CD4-positive, alpha-beta T cell treated with Interferon alpha-2 for 1 hour (primary cell): Measurements from ENCODE around the gene SLC6A17.

Experiments used
- DNase-seq, 2 donors: peaks; one replicate each; pipeline ENCODE4 v3.0.0-alpha.2; 2020 to 2022

SLC6A17 gene

GRCh38 chr1:110150330-110151174 lies at the start of gene SLC6A17:
Gene SLC6A17 (plus strand): TSS chr1:110150494. CDS start chr1:110166930, 16,436 bp downstream.
- no peak for DNase-seq

GRCh38 chr1:110102081-110102480 lies 48.2 kb upstream of the SLC6A17 start:
- peak in 1 of 2 donors; percentile 8 for DNase-seq

DNA sequence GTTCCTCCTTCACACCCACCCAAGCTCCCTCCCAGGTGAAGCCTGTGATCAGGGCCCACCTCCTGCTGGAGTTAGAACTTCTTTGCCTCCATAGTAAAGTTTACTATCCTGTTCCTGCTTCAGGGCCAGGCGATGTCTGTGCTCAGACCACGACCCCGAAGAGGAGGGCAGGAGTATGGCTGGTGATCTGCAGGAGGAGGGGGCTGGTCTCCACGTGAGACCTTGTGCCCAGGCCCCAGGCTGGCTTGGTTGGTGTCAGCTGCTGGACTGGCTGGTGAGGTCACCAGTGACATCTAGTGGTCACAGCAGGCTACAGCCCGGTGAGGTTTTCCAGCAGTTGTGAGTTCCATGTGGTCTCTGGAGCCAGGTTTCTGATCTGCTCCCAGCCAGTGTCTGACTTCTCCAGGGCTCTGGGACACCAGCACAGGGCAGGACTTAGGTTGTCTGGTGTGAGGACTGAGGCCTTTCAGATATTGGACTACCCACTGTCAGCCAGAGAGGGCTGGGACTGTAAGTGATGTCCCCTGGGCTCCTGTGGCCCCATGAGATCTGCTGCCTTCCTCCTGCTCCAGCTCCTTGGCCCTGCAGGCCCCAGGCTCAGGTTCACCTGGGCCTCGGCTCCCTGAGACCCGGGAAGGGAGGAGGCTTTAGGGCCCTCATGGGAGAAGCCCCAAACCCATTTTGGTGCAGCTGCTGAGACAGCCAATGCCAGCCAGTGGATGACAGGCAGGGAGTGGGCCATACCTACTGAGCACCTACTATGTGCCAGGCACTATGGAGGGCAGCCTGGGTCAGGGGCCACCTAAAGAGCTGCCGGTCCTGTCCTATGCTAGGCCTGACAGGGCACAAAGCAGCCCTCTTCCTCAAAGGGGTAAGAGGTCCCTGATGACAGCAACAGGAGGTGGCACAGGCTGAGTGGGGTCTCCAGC lies 44.0 kb upstream of the SLC6A17 start:
- DNase-seq, result peak; percentile 56 to 62

DNA sequence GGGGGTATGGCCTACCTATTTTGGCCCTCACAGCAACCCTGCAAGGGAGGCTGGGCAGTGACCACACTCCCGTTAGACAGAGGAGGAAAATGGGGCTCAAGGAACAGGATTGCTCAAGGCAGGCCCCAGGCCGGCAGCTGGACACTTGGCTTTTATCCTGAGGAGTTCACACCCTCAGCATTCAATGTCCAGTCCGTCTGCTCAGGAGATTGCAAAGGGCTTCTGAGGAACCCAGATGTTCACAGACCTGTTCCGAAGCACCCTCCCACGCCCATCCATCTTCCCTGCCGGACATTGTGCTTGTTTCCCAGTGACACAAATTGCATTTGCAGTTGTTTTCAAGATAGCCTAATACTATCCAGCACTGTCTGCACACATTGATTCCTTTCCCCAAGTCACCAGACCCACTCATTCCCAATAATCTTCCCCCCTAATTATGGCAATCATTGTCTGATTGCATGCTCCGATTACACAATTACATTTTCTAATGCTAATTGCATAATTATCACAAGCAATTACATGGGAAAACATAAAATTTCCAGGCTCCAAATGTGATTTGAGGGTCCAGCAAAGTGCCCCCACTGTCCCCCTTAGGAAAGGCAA lies 42.3 kb upstream of the SLC6A17 start:
- no peak for DNase-seq

DNA sequence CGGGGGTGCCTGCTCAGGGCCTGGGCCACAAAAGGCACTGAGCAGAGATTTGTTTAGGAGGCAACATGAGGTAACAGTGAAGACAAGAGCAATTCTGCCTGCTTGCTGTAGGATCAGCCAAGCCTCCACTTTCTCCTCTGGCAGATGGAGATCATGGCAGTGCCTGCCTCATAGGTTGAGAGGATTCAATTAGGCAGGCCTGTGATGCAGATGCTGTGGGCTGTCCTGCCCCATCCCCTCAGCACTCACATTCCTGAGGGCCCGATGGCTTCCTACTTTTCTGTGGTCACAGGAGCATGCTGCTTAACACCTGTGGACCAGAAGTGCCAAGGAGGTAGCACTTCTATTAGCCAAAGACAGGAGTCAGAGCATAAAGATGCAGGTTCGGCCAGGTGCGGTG lies 39.2 kb upstream of the SLC6A17 start:
- DNase-seq, result no peak

DNA sequence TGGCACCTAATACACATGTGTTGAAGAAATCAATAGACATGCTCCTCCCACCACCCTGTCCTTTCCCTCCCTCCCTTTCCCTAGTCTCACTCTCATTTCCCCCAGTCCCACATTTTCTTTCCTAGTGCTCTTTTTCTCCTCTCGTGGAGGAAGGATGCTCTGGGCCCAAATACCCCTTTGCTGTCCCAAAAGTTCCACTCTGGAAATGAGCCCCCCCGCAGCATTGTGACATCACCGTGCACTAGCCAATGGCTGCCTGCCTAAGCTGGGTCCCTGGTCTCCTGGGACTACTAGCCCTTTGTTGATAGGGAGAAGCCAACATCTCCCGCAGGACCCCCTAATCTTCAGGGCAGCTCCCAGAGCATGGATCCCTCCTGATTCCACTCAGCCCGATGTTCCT lies 38.2 kb upstream of the SLC6A17 start, which contains the start of gene UBL4B:
TSS of gene UBL4B (plus strand) at position 301 of the 400 bp plus-strand sequence. CDS start at position 393, 92 bp downstream.
- no peak for DNase-seq

GRCh38 chr1:110112656-110113055 lies 37.6 kb upstream of the SLC6A17 start:
- DNase-seq, result no peak

DNA sequence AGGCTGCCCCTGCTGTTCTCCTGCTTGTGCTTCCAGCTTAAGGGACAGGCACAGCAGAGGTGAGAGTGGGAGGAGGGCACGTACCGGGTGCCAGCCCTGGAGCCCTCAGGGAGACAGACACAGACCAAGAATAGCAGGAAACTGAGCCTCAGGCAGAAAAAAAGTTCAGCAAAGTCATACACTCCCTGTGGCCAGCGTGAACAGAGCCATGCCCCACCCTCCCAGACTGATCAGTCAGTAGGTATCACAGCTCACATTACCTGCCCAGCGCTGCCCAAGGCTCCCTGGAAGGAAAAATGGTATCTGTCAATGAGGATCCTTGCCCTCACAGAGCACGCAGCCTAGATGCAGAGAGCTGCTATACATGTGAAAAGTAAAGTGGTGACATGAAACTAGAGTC lies 36.7 kb upstream of the SLC6A17 start:
- DNase-seq, result no peak

- DNase-seq, result no peak
Observed at GRCh38 chr1:110114173-110114572, 36.1 kb upstream of the SLC6A17 start.

DNA sequence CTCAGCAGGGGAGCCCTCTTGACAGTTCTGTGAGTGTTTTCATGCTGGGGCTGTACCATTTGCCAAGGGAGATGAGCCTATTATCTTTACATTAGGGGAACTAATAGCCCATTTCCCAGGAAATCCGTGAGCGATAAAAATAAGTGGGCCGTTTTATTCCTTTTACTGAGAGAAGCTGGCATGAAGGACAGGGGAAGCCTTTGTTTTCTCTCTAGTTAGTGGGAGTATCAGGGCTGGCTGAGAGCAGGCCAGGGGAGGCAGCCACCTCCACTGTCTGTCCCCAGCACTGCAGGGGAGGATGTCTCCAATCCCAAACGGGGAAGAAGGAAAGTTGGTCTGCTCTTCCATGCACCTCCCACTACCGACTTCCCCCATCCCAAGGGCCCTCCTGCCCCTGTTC lies 35.5 kb upstream of the SLC6A17 start:
- DNase-seq, result no peak

- DNase-seq, result no peak
Observed at GRCh38 chr1:110118636-110119396, 31.5 kb upstream of the SLC6A17 start.

DNA sequence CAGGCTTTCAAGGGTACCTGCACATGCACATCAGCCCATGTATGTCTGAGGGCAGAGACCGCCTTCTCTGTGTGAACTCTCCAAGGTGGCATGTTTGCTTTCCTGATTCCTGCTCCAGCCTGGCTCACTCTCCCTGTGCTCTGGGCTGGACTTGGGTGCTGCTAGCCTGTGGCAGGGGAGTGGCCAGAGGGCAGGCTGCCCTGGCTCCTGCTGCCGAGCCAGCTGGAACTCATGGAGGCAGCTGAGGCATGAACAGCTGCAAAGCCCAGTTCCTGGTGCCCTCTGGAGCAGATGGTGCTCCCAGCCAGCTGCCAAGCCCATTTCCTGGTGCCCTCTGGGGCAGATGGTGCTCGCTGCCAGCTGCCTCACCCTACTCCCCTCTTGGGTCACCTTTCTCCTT lies 30.5 kb upstream of the SLC6A17 start:
- no peak for DNase-seq

- no peak for DNase-seq
Observed at GRCh38 chr1:110120960-110121561, 29.2 kb upstream of the SLC6A17 start.

DNA sequence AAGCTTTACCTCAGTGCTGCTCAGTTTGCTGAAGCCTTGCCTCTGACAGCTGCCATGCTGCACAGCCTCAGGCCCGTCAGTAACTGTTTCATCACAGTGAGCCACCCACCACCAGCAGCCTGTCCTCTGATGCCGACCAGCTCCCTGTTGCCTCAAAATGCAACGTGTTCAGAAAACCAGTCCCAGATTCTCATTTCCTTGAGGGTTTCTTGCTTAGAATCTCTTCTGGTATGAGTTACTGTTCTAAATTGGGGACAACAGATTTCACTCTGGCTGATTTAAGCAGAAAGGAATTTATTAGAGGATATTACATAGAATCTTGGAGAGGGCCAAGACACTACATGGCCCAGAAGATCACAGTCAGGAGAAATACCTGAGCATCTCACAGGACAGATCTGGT lies 27.1 kb upstream of the SLC6A17 start:
- DNase-seq, result no peak

GRCh38 chr1:110125810-110126209 lies 24.5 kb upstream of the SLC6A17 start:
- no peak for DNase-seq

GRCh38 chr1:110130113-110130591 lies 20.1 kb upstream of the SLC6A17 start:
- no peak for DNase-seq

DNA sequence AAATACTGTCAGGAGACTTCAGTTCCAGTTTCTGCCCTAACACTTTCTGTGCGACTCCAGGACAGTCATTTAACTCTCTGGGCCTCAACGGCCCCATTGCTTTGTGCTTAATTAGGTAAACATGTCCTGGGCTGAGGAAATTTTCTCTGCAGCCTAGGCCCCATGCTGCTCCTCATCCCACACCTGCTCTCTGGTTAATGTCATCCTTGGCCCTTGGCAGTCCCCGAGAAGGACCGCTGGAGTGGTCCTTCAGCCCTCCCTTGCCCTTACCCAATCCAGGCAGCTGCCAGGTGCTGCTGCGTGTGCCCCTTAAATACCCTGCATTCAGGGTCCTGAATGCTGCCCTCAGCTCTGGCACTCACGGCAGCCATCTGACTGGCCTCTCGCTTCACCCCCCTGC lies 19.3 kb upstream of the SLC6A17 start:
- no peak for DNase-seq

DNA sequence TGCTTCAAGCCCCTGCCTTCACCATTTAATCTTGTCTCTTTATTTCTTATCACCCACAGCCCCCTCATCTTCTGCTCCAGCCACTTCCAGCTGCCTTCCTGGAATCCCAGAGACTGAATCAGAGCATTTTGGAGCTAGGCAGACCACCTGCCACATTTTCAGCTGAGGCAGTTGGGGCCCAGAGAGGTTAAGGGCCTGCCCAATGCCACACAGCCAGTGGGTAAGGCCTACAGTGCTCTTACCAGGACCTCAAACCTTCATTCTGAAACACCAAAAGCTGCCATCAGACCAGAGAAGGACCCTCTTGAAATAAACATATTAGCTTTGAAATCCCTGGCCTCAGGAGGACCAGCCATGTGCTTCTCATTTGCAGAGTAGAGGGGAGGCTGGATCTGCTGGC lies 17.6 kb upstream of the SLC6A17 start:
- DNase-seq, result no peak

DNA sequence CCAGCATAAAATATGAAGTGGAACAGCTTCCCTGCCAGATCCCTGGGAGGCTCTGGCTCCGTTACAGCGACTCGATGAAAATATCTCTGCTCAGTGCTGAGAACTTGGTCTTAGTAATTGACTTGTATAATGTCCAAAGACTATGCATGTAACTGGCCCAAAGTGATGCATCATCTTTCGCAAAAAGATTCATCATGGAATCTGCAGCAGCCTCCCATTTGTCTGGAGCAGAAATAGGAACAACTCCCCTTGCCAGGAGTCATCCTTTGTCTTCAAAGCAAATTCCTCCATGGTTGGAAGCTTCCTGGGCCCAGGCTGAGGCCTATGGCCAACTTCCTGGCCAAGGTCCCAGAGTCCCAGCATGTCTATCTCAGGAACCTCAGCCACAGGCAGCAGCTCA lies 16.9 kb upstream of the SLC6A17 start:
- no peak for DNase-seq

DNA sequence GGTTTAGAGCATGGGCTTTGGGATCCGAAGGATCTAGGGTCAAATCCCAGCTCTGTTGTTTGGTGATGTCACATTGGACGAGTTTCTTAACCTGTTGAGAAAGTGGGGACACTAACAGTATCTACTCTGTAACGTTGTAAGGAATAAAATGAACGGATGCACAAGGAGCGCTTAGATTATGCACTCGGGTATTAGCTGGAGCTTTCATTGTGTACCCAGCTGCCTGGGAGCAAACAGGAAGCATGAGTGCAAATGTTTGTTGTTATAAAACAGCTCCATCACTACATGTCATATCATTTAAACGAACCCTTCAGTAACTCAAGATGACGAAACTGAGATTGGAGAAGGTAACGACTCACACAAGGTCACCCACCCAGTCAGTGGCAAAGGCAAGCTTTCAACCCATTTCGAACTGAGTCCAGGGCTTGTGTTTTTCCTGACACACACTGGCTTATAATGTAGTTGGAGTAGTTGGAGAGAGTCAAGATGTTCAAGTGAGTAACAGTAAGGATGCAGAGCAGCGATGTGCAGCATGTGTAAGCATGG lies 16.2 kb upstream of the SLC6A17 start:
- DNase-seq, result no peak

DNA sequence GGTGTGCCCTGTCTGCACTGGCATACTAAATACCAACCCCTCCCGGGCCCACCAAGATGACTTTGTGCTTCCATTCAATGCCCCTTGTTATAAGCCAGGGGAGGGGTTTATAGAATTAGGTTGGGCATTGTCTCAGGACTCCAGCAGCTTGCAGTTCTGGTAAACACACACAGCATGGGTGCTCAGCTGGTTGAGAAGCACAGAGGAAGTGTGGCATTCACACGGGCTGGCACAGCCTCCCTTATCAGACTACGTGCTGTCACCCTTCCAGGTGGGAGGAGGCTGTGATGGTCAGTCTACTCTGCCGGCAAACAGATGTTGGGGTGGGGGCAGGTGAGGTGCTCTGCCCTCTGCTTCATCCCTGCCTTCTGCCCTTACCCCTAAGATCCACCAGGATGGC lies 15.0 kb upstream of the SLC6A17 start:
- DNase-seq, result no peak

DNA sequence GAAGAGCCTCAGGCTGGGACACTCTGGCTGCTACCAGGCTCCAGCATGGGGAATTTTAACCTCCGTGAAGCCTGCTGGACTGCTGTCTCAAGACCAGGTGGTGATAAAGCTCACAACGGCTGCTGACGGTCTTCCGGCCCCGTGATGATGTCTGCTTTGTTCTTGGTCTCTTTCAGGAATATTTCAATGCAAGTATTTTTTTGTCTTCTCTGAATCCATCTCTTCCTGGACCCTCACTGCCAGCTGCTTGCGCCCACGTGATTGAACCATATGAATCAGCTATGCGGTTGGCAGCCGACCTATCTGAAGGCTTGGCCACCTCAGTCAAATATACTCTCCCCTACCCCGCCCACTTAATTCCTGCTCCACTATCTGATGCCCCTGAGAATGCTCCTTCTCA lies 14.6 kb upstream of the SLC6A17 start:
- no peak for DNase-seq
